Measurements from ENCODE around the gene DNAJC15. TPM values are rescaled to one million over a fixed set of nuclear protein-coding genes. Genes with fewer than 3 reads are reported as not detected.

DNAJC15 gene
- total RNA-seq: 15.7 and 18.0 TPM in 2 replicates

DNA sequence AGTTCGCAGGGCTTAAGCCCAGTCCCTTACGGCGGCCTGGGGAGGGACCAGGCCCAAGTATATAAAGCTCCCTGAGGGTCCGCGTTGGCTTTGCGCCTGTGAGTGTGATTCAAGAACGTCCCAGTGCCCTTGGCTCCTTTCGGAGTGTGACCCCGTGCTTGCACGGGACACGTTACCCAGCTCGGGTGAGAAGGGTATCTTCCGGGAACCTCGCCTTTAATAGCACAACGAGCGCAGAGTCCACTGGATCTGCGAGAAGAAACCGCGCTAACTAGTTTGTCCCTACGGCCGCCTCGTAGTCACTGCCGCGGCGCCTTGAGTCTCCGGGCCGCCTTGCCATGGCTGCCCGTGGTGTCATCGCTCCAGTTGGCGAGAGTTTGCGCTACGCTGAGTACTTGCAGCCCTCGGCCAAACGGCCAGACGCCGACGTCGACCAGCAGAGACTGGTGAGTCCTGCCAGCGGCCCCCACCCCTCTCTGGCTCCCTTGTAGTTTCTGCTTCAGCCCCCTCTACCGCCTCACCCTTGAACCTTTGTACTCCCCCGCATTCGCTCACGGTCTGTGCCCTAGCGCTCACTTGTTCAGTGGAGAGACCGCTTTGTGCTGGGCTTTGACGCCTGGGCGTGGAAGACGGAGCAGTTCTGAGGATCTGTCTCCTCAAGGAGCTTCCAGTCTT lies at the start of gene DNAJC15:
DNAJC15 (plus strand) TSS at position 298 of the 675 bp plus-strand sequence; CDS start at position 339, 41 bp downstream.
- intact Hi-C loops (cut with micrococcal nuclease): loop anchor here (1.0 to 2.0 kb wide), 5 partner anchors 27 to 61 kb away; partner anchors contain the start of gene EPSTI1

GRCh38 chr13:42976066-42976465 lies 47.3 kb upstream of the DNAJC15 start:
- intact Hi-C loops (cut with micrococcal nuclease): no loop called here

DNA sequence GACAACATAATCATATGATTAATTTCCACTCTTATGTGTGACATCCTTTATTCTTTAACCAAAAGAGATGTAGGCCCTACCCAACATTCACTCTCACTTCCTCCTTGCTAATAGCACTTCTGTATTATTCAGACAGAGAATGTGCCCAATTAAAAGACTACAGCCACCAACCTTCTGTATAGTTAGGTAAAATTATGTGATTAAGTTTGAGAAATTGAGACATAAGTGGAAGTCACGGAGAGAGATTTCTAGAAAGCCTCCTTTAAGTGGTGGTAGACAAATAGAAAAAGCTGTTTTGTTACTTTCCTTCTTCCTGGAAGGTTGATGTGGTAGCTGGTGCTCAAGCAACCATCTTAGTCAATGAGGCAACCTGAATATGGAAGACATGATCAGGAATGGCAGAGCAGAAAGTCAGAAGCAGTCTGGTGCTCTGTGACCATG lies 46.1 kb upstream of the DNAJC15 start:
- intact Hi-C loops (cut with micrococcal nuclease): no loop called here

DNA sequence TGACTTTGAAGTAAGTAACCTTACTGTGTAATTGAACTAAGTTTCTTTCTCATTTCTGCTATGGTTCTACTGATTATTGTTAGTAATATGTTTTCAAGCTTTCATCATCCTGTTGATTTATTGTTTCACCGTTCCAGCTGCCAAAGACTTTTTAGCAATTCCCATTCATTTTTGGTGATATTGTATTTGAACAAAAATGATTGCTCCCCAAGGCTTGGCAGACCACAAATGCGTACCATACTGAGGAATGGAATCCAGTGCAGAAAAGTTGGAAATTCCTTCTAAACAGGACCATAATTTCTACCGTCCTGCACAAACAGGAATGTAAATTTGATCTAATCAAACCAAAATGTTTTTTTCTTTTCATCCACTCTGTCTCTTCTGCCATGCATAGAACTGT lies 42.1 kb upstream of the DNAJC15 start:
- intact Hi-C loops (cut with micrococcal nuclease): no loop called here

GRCh38 chr13:42981853-42982252 lies 41.5 kb upstream of the DNAJC15 start:
- intact Hi-C loops (cut with micrococcal nuclease): no loop called here

GRCh38 chr13:42984026-42984425 lies 39.4 kb upstream of the DNAJC15 start:
- intact Hi-C loops (cut with micrococcal nuclease): no loop called here

DNA sequence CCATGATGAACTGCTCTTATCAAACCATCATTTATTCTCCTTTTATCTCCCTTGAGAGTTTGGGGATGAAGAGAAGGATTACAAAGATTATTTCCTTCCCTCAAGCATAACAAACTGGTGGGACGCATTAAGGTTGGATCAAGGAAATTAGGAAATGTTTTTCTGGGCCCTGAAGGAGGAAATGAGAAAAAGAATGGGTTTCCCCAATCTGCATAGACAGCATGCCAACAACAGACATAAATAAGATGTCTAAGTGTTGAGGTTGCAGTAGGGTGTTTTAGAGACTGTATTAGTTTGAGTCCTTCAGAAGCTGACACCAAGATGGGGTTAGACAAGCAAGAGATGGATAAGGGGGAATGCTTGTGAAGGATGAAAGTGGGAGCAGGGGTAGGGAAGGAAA lies 38.7 kb upstream of the DNAJC15 start:
- intact Hi-C loops (cut with micrococcal nuclease): no loop called here

DNA sequence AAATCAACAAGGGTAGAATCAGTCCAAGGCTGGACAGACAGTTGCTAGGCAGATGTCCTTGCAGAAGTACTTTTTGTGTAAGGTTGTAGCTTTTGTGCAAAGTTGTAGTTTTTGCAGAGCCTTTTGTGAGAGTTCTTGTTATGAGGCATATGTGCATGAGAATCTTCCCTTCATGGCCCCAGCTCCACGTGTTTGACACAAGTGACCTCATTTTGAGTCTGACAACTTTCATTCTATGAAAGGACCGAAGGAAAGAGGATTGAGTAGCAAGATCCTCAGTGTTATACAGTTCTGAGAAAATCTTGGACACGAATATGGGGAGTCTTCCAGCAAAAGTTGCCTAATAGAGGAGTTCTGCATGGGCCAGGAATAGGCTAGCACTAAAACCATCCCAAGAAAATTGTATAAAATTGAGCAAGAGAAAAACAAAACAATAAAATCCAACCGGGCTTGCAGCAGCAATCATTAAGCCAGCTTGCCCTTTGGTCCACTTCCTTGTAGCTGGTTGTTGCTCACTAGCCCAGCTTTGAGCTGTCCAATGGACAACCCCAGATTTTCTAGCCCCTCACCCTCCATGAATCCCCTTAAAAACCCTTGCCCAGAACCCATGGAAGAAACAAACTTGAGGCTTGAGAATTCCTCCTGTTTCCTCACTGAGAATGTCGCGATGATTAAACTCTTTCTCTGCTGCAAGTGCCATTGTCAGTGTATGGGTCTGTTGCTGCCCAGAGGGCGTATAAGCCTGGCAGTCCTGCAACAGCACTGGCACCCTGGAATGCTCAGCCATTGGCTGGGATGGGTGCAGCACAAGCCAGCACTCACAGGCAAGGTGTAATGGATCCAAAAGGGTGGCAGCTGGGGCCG lies 37.8 kb upstream of the DNAJC15 start:
- intact Hi-C loops (cut with micrococcal nuclease): no loop called here

DNA sequence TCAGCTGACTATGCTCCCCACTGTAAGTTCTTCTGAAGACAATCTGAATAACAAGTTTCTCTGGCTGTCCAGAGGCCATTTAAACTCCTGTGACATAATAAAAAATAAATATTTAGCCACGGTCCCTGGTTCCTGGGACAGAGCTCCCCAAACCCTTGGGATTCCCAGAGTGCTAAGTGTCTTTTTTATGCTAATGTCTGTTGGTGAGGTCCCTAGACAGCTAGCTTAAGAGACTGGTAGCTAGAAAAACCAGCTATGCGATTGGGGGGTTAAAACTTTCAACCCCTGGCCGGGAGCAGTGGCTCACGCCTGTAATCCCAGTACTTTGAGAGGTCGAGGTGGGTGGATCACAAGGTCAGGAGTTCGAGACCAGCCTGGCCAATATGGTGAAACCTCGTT lies 37.2 kb upstream of the DNAJC15 start:
- intact Hi-C loops (cut with micrococcal nuclease): no loop called here

- intact Hi-C loops (cut with micrococcal nuclease): loop anchor here (1.0 to 10.0 kb wide), 8 partner anchors 20 to 1973 kb away; partner anchors contain the start of genes AKAP11, DGKH, ELF1 and TSC22D1
Observed at GRCh38 chr13:42990291-42991232, 32.8 kb upstream of the DNAJC15 start.

GRCh38 chr13:42991233-42991897 lies 32.0 kb upstream of the DNAJC15 start:
- intact Hi-C loops (cut with micrococcal nuclease): loop anchor here (5.0 to 10.0 kb wide), 7 partner anchors 614 to 1974 kb away; partner anchors contain the start of genes AKAP11, DGKH, ELF1 and TSC22D1

- intact Hi-C loops (cut with micrococcal nuclease): loop anchor here (1.0 to 10.0 kb wide), 13 partner anchors 31 to 1975 kb away; partner anchors contain the start of genes AKAP11, CCDC122, DGKH and DNAJC15
Observed at GRCh38 chr13:42991898-42992763, 31.3 kb upstream of the DNAJC15 start, which contains the start of gene EPSTI1. Gene EPSTI1, minus strand, starts transcription at chr13:42992241. Its CDS starts 76 bp downstream, at chr13:42992165.

DNA sequence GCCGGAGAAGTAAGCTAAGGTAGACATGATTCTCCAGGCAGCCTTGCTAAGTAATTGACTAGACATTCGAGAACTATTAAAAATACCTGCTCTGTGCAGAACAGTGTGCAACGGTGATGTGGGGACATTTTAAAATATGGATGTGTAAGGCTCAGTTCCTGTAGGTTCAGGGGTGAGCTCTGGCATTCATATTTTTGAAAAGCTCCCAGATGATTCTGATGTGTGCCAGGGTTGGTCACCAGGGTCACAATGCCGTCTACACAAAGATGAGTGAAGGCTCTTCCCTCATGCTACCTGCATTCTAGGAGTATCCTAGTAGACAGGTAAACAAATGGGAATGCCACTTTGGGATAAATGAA lies 30.6 kb upstream of the DNAJC15 start:
- intact Hi-C loops (cut with micrococcal nuclease): loop anchor here (1.0 to 10.0 kb wide), 13 partner anchors 31 to 1975 kb away; partner anchors contain the start of genes AKAP11, CCDC122, DGKH and DNAJC15

DNA sequence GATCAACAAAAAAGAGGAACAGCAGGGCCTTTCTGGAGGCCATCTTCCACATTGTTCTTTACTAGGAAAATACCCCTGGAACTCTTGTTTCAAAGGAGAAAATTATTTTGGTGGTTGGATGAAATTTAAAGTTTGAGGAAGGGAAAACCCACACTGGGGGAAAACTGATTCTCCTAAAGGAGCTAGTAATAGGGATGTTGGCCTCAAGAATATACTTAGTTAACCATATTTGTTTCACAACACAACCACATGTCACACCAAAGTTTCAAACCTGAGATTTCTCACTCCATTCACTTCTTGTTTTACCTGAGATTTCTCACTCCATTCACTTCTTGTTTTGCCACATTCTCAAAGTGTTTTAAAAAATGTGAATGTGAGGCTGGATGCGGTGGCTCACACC lies 28.5 kb upstream of the DNAJC15 start:
- intact Hi-C loops (cut with micrococcal nuclease): loop anchor here (5.0 to 10.0 kb wide), 7 partner anchors 618 to 1978 kb away; partner anchors contain the start of genes AKAP11, DGKH, ELF1 and TSC22D1

GRCh38 chr13:42996584-42996983 lies 26.8 kb upstream of the DNAJC15 start:
- intact Hi-C loops (cut with micrococcal nuclease): loop anchor here (1.0 to 10.0 kb wide), 3 partner anchors 27 to 1032 kb away; partner anchors contain the start of genes DGKH, DNAJC15 and VWA8

GRCh38 chr13:42997381-42997780 lies 26.0 kb upstream of the DNAJC15 start:
- intact Hi-C loops (cut with micrococcal nuclease): loop anchor here (10.0 kb wide), 2 partner anchors 953 to 1033 kb away; partner anchors contain the start of genes DGKH and VWA8

DNA sequence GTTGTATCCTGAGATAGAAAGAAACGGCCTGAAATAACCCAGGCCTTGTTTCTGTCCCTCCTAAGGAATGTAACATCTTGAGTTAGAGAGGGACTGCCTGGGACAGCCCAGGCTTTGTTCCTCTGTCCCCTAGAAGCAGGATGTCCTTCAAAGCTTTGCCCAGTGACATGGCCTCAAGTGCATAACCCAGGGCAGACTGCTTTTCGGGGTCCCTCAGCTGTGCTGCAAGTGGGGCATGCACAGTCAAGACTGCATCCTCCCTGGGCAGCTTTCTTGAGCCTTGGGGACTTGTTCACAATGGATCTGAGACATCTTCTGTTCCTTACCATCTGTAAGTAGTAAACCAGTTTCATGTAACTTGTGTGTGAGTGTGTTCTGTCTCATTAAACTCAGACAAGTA lies 23.9 kb upstream of the DNAJC15 start:
- intact Hi-C loops (cut with micrococcal nuclease): loop anchor here (10.0 kb wide), 2 partner anchors 955 to 1035 kb away; partner anchors contain the start of genes DGKH and VWA8

DNA sequence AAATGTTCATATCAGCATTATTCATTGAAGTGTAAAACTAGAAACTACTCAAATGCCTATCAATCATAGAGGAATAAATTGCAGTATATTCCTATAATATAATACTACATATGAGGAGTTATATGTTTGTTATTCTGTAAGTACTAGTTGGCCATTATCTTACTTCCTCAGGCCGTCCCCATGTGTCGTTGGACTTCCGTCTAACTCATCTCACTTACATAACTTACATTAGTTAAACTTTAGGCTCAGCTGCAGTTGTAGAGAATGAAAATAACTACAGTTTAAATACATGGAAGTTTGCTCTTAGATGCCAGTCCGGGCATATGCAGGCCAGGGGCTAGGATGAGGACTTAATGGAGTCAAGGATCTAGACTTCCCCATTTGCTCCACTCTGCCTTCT lies 22.7 kb upstream of the DNAJC15 start:
- intact Hi-C loops (cut with micrococcal nuclease): no loop called here

GRCh38 chr13:43002021-43002420 lies 21.4 kb upstream of the DNAJC15 start:
- intact Hi-C loops (cut with micrococcal nuclease): no loop called here
